ENCODE measurements around the gene CCDC142. TPM values are rescaled to one million over a fixed set of nuclear protein-coding genes. Genes with fewer than 3 reads are reported as not detected.

The CCDC142 gene
- total RNA-seq, 4 donors from 2014 or later: 9.6 to 27.8 (median 19.2) TPM

DNA sequence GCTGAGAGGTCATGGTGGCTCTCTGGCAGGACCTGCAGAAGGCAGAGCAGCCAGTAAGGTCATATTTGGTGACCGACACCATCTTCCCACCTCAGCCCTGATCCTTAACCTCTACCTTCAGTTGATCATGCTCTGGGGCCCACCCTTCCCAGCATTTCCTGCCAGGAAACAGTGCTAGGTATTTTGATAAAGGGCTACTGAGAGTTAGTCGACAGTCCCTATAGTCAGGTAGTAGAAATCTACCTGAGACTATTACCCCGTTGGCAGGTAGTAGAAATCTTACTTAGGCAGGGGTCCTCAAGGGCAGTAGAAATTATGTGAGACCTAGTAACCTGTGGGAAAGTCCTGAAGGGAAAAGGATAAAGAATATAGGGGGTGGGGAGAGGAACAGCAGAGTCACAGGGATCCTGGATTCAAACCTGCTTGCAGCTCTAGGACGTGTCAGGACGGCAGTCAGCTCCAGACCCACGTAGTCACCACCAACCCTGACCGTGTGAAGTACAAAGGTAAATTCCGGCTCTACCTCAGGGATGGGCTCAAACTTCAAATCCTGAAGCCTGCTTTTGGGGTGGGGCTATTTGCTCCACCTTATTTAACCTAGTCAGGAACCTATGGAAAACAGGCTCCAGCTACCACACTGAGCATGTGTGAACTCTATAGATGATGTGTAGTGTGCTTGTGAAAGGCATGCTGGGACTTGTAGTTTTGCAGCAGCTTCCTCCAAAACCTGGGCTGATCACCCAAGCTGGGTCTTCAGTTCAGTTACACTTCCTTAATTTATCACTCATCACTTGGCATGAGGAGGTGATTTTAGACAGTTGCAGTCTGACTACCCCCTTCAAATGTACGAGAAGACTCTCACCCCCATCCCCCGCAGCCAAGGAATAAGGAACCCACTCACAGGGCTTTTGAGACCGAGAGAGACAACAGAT lies 43.2 kb upstream of the CCDC142 start, which contains the start of gene DQX1:
DQX1 (minus strand) TSS at position 515 of the 932 bp plus-strand sequence; CDS start at position 13, 502 bp downstream.
- 84% methylated on average over 11 of the region's 11 CpGs for WGBS
- H3K27me3 ChIP-seq: peaks cover 0 to 6% (median 0%) of the 10 kb centered on the region in 4 donors
- peaks cover 18 to 30% (median 24%) of the 10 kb centered on the region in 4 donors for H3K4me1 ChIP-seq
- H3K9me3 ChIP-seq: no peaks in the 10 kb centered on the region
- intact Hi-C loops (cut with DNase I): loop anchor here (5.0 kb wide), 2 partner anchors 39 to 61 kb away; no protein-coding TSS in a partner anchor
- TF ChIP-seq POLR2AphosphoS5 (IDR thresholded peaks at IDR 0.05) (no peak), POLR2A (IDR thresholded peaks at IDR 0.05; ENCODE audit: low read depth) (no peak), CTCF (IDR thresholded peaks at IDR 0.05) (no peak), EP300 (IDR thresholded peaks at IDR 0.05) (no peak)
- H3K36me3 ChIP-seq: peaks cover 24 to 34% (median 30%) of the 10 kb centered on the region in 4 donors
- DNase-seq (ENCODE audit: extremely low spot score): no peak
- no peak within 1 kb of the TSS for H3K27ac ChIP-seq (replicated peaks in 1 of 4)
- H3K4me3 ChIP-seq: no peak within 1 kb of the TSS

GRCh38 chr2:74524955-74525716 lies 42.3 kb upstream of the CCDC142 start:
- DNase-seq (ENCODE audit: extremely low spot score): no peak
- intact Hi-C loops (cut with DNase I): loop anchor here (5.0 kb wide), 2 partner anchors 38 to 62 kb away; no protein-coding TSS in a partner anchor
- Histone ChIP-seq H3K4me3 (no peak overlapping the region), H3K27me3 (peaks cover 0 to 15% (median 0%) of the 10 kb centered on the region in 4 donors), H3K4me1 (peaks cover 14 to 22% (median 16%) of the 10 kb centered on the region in 4 donors), H3K27ac (replicated peaks in 1 of 4) (no peak overlapping the region), H3K36me3 (peaks cover 24 to 34% (median 30%) of the 10 kb centered on the region in 4 donors), H3K9me3 (no peaks in the 10 kb centered on the region)
- TF ChIP-seq CTCF (IDR thresholded peaks at IDR 0.05) (no peak), POLR2AphosphoS5 (IDR thresholded peaks at IDR 0.05) (no peak), POLR2A (IDR thresholded peaks at IDR 0.05; ENCODE audit: low read depth) (no peak)
- 90% methylated on average over 10 of the region's 10 CpGs for WGBS

DNA sequence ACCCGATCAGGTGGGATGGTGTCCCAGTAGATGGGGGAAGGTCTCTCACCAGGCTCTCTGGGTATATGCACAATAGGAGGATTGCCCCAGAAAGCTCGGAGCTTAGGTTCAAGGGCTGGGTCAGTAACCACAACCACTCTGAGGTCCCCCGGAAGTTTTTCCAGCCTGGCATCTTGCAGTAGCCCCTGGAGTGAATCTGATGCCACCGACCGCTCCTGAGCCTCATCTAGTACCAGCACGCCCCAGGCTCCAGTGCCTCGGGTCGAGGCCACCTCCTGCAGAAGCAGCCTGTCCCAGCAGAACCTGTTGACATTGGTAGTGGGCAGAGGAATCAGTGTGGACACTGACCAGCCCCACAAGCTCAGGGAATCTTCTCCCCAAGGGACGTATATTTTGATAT lies 41.2 kb upstream of the CCDC142 start:
- Histone ChIP-seq H3K36me3 (peaks cover 24 to 34% (median 30%) of the 10 kb centered on the region in 4 donors), H3K4me3 (no peak overlapping the region), H3K27ac (replicated peaks in 1 of 4) (no peak overlapping the region), H3K4me1 (peaks cover 14 to 20% (median 15%) of the 10 kb centered on the region in 4 donors), H3K27me3 (peaks cover 0 to 26% (median 4%) of the 10 kb centered on the region in 4 donors), H3K9me3 (no peaks in the 10 kb centered on the region)
- WGBS: 88% methylated on average over 6 of the region's 9 CpGs
- no peak for DNase-seq (ENCODE audit: extremely low spot score)
- intact Hi-C loops (cut with DNase I): no loop called here
- TF ChIP-seq EP300 (IDR thresholded peaks at IDR 0.05): no peak
- no peak for TF ChIP-seq CTCF (IDR thresholded peaks at IDR 0.05)
- no peak for TF ChIP-seq POLR2AphosphoS5 (IDR thresholded peaks at IDR 0.05)
- TF ChIP-seq POLR2A (IDR thresholded peaks at IDR 0.05; ENCODE audit: low read depth): no peak

DNA sequence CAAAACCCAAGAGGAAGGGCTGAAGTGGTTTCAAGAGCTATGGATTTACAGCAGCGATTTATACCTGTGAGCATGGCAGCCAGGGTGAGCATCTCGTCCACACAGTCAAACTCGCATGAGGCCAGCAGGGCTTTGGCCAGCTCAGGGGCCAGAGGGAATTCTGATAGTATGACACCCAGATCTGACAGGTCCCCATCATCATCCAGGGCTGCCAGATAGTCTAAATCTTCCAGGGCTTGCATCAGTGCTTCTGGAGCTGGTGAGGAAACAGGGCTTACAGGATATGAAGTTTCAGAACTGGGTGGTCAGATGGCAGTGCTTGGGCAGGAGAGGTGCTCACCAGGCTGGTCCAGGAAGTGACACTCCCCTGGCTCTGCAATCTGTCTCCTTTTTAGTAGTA lies 39.7 kb upstream of the CCDC142 start:
- Histone ChIP-seq H3K27ac (replicated peaks in 1 of 4) (no peak overlapping the region), H3K4me3 (no peak overlapping the region), H3K36me3 (peaks cover 16 to 26% (median 22%) of the 10 kb centered on the region in 4 donors), H3K9me3 (no peaks in the 10 kb centered on the region), H3K4me1 (peaks cover 0 to 5% (median 1%) of the 10 kb centered on the region in 4 donors), H3K27me3 (peaks cover 0 to 41% (median 13%) of the 10 kb centered on the region in 4 donors)
- intact Hi-C loops (cut with DNase I): no loop called here
- WGBS: 81% methylated on average over 3 of the region's 3 CpGs
- no peak for DNase-seq (ENCODE audit: extremely low spot score)
- TF ChIP-seq POLR2AphosphoS5 (IDR thresholded peaks at IDR 0.05) (no peak), CTCF (IDR thresholded peaks at IDR 0.05) (no peak), EP300 (IDR thresholded peaks at IDR 0.05) (no peak), POLR2A (IDR thresholded peaks at IDR 0.05; ENCODE audit: low read depth) (no peak)
